Subcutaneous adipose tissue (tissue), 4 donors: ENCODE data around the gene ADAMTSL1. TPM values are rescaled to one million over a fixed set of nuclear protein-coding genes. Genes with fewer than 3 reads are reported as not detected.

Experiments
- CTCF ChIP-seq: fragments of 450-650 bp; IDR thresholded peaks from one replicate; pipeline ENCODE4 v1.5.1; 2016; ENCODE audit warnings: low read depth, mild to moderate bottlenecking, control low read depth, antibody characterized with exemption, moderate library complexity
- total RNA-seq, 4 donors: library from RNA; depleted of rRNA; stranded (reverse); fragments of >200 nt; gene quantifications; one replicate each; pipeline ENCODE4 v1.1.0, GENCODE V29; 2016

The ADAMTSL1 gene
- total RNA-seq, 4 donors from 2014 or later, result 0.49 to 16.4 (median 10.5) TPM

GRCh38 chr9:18438300-18438925, 35.5 kb upstream of the ADAMTSL1 start:
- no peak for TF ChIP-seq CTCF

GRCh38 chr9:18438951-18439350, 35.0 kb upstream of the ADAMTSL1 start:
- no peak for TF ChIP-seq CTCF

- no peak for TF ChIP-seq CTCF
Measured at GRCh38 chr9:18441261-18441660, 32.7 kb upstream of the ADAMTSL1 start.

- TF ChIP-seq CTCF, result no peak
Measured at GRCh38 chr9:18442629-18443491, 31.1 kb upstream of the ADAMTSL1 start.

- no peak for TF ChIP-seq CTCF
Measured at GRCh38 chr9:18447131-18447530, 26.8 kb upstream of the ADAMTSL1 start.

- TF ChIP-seq CTCF, result no peak
Measured at GRCh38 chr9:18447541-18447940, 26.4 kb upstream of the ADAMTSL1 start.

GRCh38 chr9:18448101-18448500, 25.9 kb upstream of the ADAMTSL1 start:
- no peak for TF ChIP-seq CTCF
